Endodermal cell (in vitro differentiated cells): ENCODE data around the gene HACD4. TPM values are rescaled to one million over a fixed set of nuclear protein-coding genes. Genes with fewer than 3 reads are reported as not detected.
A peak's percentile ranks its signal among the peaks of the same experiment; 100 is the strongest.

ENCODE experiments used
- DNase-seq: peaks from one replicate; pipeline ENCODE4 v3.0.0-alpha.2; 2017
- H3K27ac ChIP-seq: 2 replicates; pipeline ENCODE4 v1.5.1; 2013; ENCODE audit warnings: mild to moderate bottlenecking, low read depth, low read length, moderate library complexity
- H3K27me3 ChIP-seq: 2 replicates; pipeline ENCODE4 v1.6.1; 2013; ENCODE audit warnings: mild to moderate bottlenecking, low read length, moderate library complexity; ENCODE audit not compliant: insufficient read depth, control insufficient read depth, poor library complexity, severe bottlenecking
- H3K36me3 ChIP-seq: 2 replicates; pipeline ENCODE4 v1.7.0; 2013; ENCODE audit warnings: mild to moderate bottlenecking, low read length, moderate library complexity; ENCODE audit not compliant: control insufficient read depth, insufficient read depth
- H3K4me1 ChIP-seq: one replicate; pipeline ENCODE4 v1.7.0; 2013; ENCODE audit warnings: low read length; ENCODE audit not compliant: control insufficient read depth, insufficient read depth
- H3K4me3 ChIP-seq: 2 replicates; pipeline ENCODE4 v1.5.1; 2013; ENCODE audit warnings: mild to moderate bottlenecking, low read length, moderate library complexity
- H3K9ac ChIP-seq: 2 replicates; pipeline ENCODE4 v1.6.1; 2013; ENCODE audit warnings: mild to moderate bottlenecking, low read length, moderate library complexity; ENCODE audit not compliant: poor library complexity, severe bottlenecking; ENCODE audit errors: extremely low read depth
- H3K9me3 ChIP-seq: 2 replicates; pipeline ENCODE4 v1.6.1; 2013; ENCODE audit warnings: mild to moderate bottlenecking, low read length, moderate library complexity; ENCODE audit not compliant: control insufficient read depth
- H3K27ac Mint-ChIP-seq: 2 replicates; pipeline ENCODE4 v1.8.0; 2020; ENCODE audit warnings: mixed read lengths
- H3K27me3 Mint-ChIP-seq: 2 replicates; pipeline ENCODE4 v1.8.0; 2021; ENCODE audit warnings: mild to moderate bottlenecking, mixed read lengths; ENCODE audit not compliant: insufficient read depth
- H3K36me3 Mint-ChIP-seq: 2 replicates; pipeline ENCODE4 v1.8.0; 2020; ENCODE audit warnings: low read depth, mixed read lengths
- H3K4me1 Mint-ChIP-seq: 2 replicates; pipeline ENCODE4 v1.8.0; 2020; ENCODE audit warnings: mixed read lengths
- H3K4me3 Mint-ChIP-seq: 2 replicates; pipeline ENCODE4 v1.8.0; 2020; ENCODE audit warnings: mild to moderate bottlenecking, moderate library complexity, mixed read lengths
- H3K9me3 Mint-ChIP-seq: 2 replicates; pipeline ENCODE4 v1.8.0; 2020; ENCODE audit warnings: mild to moderate bottlenecking, mixed read lengths
- CTCF ChIP-seq: fragments of 200-600 bp; sonication (generic); conservative IDR thresholded peaks from 2 replicates; pipeline ENCODE4 v1.5.0; 2021; ENCODE audit warnings: antibody characterized with exemption, mild to moderate bottlenecking
- WGBS, 2 experiments: methylation state at CpG; one replicate each; pipeline versions ENCODE4 v1.1.5 to v1.1.7; 2013; ENCODE audit warnings: missing lambda C conversion rate in 2 of 2, mixed read lengths in 1 of 2; ENCODE audit not compliant: insufficient coverage in 1 of 2, insufficient read length in 1 of 2; 5-methylcytosine and 5-hydroxymethylcytosine counted together
- total RNA-seq, 2 donors: library from RNA; stranded (reverse); fragmentation: NEBNext Ultra II Directional in 1 of 2; extraction: Animal tissue kit (Norgen Biotek cat#: 25700) in 1 of 2; gene quantifications; 2 replicates in 1 of 2; 3 replicates in 1 of 2; pipeline ENCODE4 v1.2.1, GENCODE V29; 2021

The HACD4 gene
- total RNA-seq, 2 donors from 2014 or later, result 1.6 to 1.7 TPM

DNA sequence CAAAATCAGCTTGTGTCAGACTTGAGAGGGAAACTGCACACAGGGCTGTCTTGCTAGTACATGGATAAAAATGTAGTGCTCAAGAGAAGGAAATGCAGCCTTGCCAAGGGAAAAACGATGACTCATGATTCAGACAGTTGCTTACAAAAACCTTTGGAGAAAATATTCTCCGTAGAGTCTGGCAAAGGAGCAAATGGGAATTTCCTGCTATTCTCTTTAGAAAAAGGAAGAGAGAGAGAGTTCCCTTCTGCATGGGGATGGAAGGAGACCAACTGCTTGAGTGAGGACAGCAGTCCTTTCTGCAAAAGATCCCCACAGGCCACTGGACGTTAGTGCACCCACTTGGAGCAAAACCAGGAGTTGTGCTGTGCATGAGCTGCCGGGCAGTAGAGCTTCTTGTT, 38.7 kb upstream of the HACD4 start:
- DNase-seq, result peak; percentile 67
- peak; percentile 58 for TF ChIP-seq CTCF
- H3K27ac ChIP-seq, result no peak overlapping the region
- 66 to 79% methylated on average over 4 of the region's 4 CpGs for WGBS, 2 experiments
- H3K27me3 Mint-ChIP-seq, result no peaks in the 10 kb centered on the region
- H3K27me3 ChIP-seq, result no peaks in the 10 kb centered on the region
- no peak overlapping the region for H3K9ac ChIP-seq
- no peaks in the 10 kb centered on the region for H3K36me3 ChIP-seq
- H3K4me1 Mint-ChIP-seq, result peaks cover 23% of the 10 kb centered on the region
- no peak overlapping the region for H3K4me3 ChIP-seq
- H3K9me3 ChIP-seq, result no peaks in the 10 kb centered on the region
- H3K27ac Mint-ChIP-seq, result no peak overlapping the region
- H3K4me3 Mint-ChIP-seq, result no peak overlapping the region
- peaks cover 3% of the 10 kb centered on the region for H3K4me1 ChIP-seq
- H3K36me3 Mint-ChIP-seq, result no peaks in the 10 kb centered on the region
- H3K9me3 Mint-ChIP-seq, result peaks cover 17% of the 10 kb centered on the region

DNA sequence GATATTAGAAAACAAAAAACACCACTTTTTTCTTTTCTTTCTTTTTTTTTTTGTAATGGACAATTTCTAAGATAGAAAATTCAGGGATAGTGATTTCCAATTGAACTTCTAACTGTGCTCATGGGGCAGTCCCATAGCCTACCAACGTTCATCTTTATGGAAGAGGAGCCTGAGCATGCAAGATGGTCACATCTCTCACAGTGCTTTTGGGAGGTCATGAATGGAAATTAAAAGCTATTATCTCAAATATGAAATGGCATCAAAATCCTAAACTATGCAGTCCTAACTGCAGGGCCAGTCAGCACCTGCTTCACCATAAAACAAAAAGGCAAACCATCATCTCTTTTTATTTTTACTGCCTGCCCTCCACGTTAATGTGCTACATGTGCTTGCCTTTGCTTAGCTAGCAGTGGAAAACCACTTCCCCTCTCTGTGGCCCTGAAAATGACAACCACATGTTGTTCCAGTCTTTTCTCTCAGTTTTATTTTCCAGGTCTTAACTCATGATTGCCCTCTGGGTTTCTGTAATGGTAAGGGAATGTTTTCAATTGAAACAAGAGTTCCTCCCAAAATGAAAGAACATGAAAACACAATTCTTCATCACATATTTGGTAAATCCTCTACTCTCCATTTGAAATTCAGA, 29.6 kb upstream of the HACD4 start:
- no peaks in the 10 kb centered on the region for H3K27me3 ChIP-seq
- Mint-ChIP-seq H3K36me3 (no peaks in the 10 kb centered on the region), H3K4me3 (no peak overlapping the region), H3K27ac (no peak overlapping the region), H3K9me3 (no peaks in the 10 kb centered on the region), H3K4me1 (no peaks in the 10 kb centered on the region), H3K27me3 (no peaks in the 10 kb centered on the region)
- H3K27ac ChIP-seq, result no peak overlapping the region
- WGBS, 2 experiments, result 78 to 86% methylated on average over 1 to 2 of the region's 2 CpGs
- H3K4me1 ChIP-seq, result no peaks in the 10 kb centered on the region
- H3K4me3 ChIP-seq, result no peak overlapping the region
- H3K9me3 ChIP-seq, result no peaks in the 10 kb centered on the region
- H3K9ac ChIP-seq, result no peak overlapping the region
- no peak for DNase-seq
- TF ChIP-seq CTCF, result no peak
- no peaks in the 10 kb centered on the region for H3K36me3 ChIP-seq

DNA sequence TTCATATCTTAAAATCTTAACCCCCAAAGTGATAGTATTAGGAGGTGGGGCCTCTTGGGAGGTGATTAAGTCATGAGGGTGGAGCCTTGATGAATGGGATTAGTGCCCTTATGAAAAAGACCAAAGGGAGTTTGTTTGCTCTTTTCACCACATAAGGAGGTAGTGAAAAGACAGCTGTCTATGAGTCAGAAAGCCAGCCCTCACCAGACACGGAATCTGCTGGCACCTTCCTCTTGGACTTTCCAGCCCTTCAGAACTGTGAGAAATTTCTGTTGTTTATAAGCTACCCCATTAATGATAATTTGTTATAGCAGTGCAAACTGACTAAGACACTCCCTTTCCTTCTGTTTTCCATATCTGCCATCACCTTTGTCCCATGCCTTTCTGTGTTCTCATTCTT, 25.5 kb upstream of the HACD4 start:
- no peaks in the 10 kb centered on the region for H3K27me3 Mint-ChIP-seq
- H3K27ac Mint-ChIP-seq, result no peak overlapping the region
- H3K4me1 ChIP-seq, result no peaks in the 10 kb centered on the region
- no peak overlapping the region for H3K4me3 ChIP-seq
- no peak overlapping the region for H3K9ac ChIP-seq
- no peaks in the 10 kb centered on the region for H3K4me1 Mint-ChIP-seq
- H3K9me3 Mint-ChIP-seq, result no peaks in the 10 kb centered on the region
- H3K36me3 ChIP-seq, result no peaks in the 10 kb centered on the region
- H3K27ac ChIP-seq, result no peak overlapping the region
- no peaks in the 10 kb centered on the region for H3K36me3 Mint-ChIP-seq
- WGBS, 2 experiments, result 81 to 83% methylated on average over 1 of the region's 1 CpG
- H3K4me3 Mint-ChIP-seq, result no peak overlapping the region
- H3K9me3 ChIP-seq, result no peaks in the 10 kb centered on the region
- no peak for DNase-seq
- H3K27me3 ChIP-seq, result no peaks in the 10 kb centered on the region
- TF ChIP-seq CTCF, result no peak
